Mesendoderm (in vitro differentiated cells): ENCODE results near the gene MRC1.

ENCODE experiments used
- DNase-seq: peaks from one replicate; pipeline ENCODE4 v3.0.0; 2013
- H2AK5ac ChIP-seq: 2 replicates; pipeline ENCODE4 v1.6.1; 2013; ENCODE audit warnings: low read length, inconsistent platforms
- H2BK120ac ChIP-seq: 2 replicates; pipeline ENCODE4 v1.6.1; 2013; ENCODE audit warnings: low read depth, mild to moderate bottlenecking, low read length, moderate library complexity, mixed read lengths
- H2BK15ac ChIP-seq: replicated peaks from 2 replicates; pipeline ENCODE4 v1.6.1; 2013; ENCODE audit warnings: low read depth, mild to moderate bottlenecking, moderate library complexity
- H2BK5ac ChIP-seq: 2 replicates; pipeline ENCODE4 v1.6.1; 2013; ENCODE audit warnings: low read length, inconsistent platforms
- H3K18ac ChIP-seq: 2 replicates; pipeline ENCODE4 v1.6.1; 2013; ENCODE audit warnings: mild to moderate bottlenecking, low read length, mixed read lengths
- H3K23ac ChIP-seq: one replicate; pipeline ENCODE4 v1.6.1; 2013; ENCODE audit warnings: low read length
- H3K27ac ChIP-seq: 2 replicates; pipeline ENCODE4 v1.5.1; 2013; ENCODE audit warnings: low read depth, mild to moderate bottlenecking, inconsistent platforms, low read length, moderate library complexity
- H3K27me3 ChIP-seq: 2 replicates; pipeline ENCODE4 v1.6.1; 2013; ENCODE audit warnings: low read length, control low read depth, mild to moderate bottlenecking, inconsistent platforms; ENCODE audit not compliant: insufficient read depth, poor library complexity
- H3K36me3 ChIP-seq: 2 replicates; pipeline ENCODE4 v1.6.1; 2013; ENCODE audit warnings: low read length, inconsistent platforms; ENCODE audit not compliant: control insufficient read depth, insufficient read depth
- H3K4ac ChIP-seq: one replicate; pipeline ENCODE4 v1.6.1; 2013; ENCODE audit warnings: low read depth, mild to moderate bottlenecking, low read length, moderate library complexity
- H3K4me1 ChIP-seq: 2 replicates; pipeline ENCODE4 v1.6.1; 2013; ENCODE audit warnings: low read depth, low read length, inconsistent platforms; ENCODE audit not compliant: control insufficient read depth
- H3K4me2 ChIP-seq: 2 replicates; pipeline ENCODE4 v1.6.1; 2013; ENCODE audit warnings: low read length
- H3K4me3 ChIP-seq: 2 replicates; pipeline ENCODE4 v1.5.1; 2013; ENCODE audit warnings: mild to moderate bottlenecking, low read length
- H3K56ac ChIP-seq: one replicate; pipeline ENCODE4 v1.6.1; 2013; ENCODE audit warnings: low read length
- H3K79me1 ChIP-seq: 2 replicates; pipeline ENCODE4 v1.6.1; 2013; ENCODE audit warnings: low read length, inconsistent platforms
- H3K79me2 ChIP-seq: 2 replicates; pipeline ENCODE4 v1.6.1; 2013; ENCODE audit warnings: mild to moderate bottlenecking, low read length; ENCODE audit not compliant: control insufficient read depth, insufficient read depth
- H3K9ac ChIP-seq: 2 replicates; pipeline ENCODE4 v1.6.1; 2013; ENCODE audit warnings: low read length, inconsistent platforms
- H4K5ac ChIP-seq: one replicate; pipeline ENCODE4 v1.6.1; 2013; ENCODE audit warnings: low read length
- H4K8ac ChIP-seq: one replicate; pipeline ENCODE4 v1.6.1; 2013; ENCODE audit warnings: low read depth, mild to moderate bottlenecking, control low read depth, low read length, moderate library complexity
- WGBS: extraction: QIAGEN DNeasy Blood & Tissue Kit; methylation state at CpG from one replicate; pipeline ENCODE4 v1.1.7; 2013; ENCODE audit warnings: low lambda C conversion rate, missing lambda C conversion rate; ENCODE audit not compliant: insufficient coverage; ENCODE audit errors: extremely low coverage; 5-methylcytosine and 5-hydroxymethylcytosine counted together

MRC1 gene

DNA sequence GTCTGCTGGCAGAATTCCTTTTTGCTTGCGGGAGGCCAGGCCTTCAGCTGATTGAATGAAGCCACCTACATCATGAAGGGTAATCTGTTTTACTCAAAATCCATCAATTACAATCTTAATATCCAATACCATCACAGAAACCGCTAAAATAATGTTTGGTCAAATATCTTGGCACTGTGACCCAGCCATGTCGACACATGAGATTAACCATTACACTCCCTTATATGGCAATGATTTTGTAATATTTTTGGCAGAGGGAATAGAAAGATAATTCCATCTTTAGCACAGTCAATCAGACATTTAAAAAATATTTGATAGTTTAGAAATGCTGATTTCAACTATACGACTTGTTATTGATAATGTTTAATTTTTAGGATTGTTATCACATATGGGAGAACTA, 106.0 kb downstream of the MRC1 start:
- H2BK120ac ChIP-seq, result no peak overlapping the region
- H3K79me2 ChIP-seq, result no peaks in the 10 kb centered on the region
- no peak overlapping the region for H3K4me3 ChIP-seq
- DNase-seq, result no peak
- no peaks in the 10 kb centered on the region for H3K27me3 ChIP-seq
- no peak overlapping the region for H2AK5ac ChIP-seq
- H3K56ac ChIP-seq, result no peak overlapping the region
- H3K79me1 ChIP-seq, result no peaks in the 10 kb centered on the region
- H3K4me2 ChIP-seq, result no peak overlapping the region
- H3K23ac ChIP-seq, result no peak overlapping the region
- no peak overlapping the region for H4K8ac ChIP-seq
- no peak overlapping the region for H3K4ac ChIP-seq
- H3K9ac ChIP-seq, result no peak overlapping the region
- H2BK15ac ChIP-seq, result no peak overlapping the region
- 100% methylated on average over 1 of the region's 4 CpGs for WGBS
- no peaks in the 10 kb centered on the region for H3K36me3 ChIP-seq
- H3K18ac ChIP-seq, result no peak overlapping the region
- no peak overlapping the region for H2BK5ac ChIP-seq
- no peaks in the 10 kb centered on the region for H3K4me1 ChIP-seq
- H3K27ac ChIP-seq, result no peak overlapping the region
- H4K5ac ChIP-seq, result no peak overlapping the region

GRCh38 chr10:17918187-17918903, 109.2 kb downstream of the MRC1 start:
- no peak overlapping the region for H3K4ac ChIP-seq
- no peak overlapping the region for H3K23ac ChIP-seq
- H3K27me3 ChIP-seq, result no peaks in the 10 kb centered on the region
- no peak overlapping the region for H3K4me2 ChIP-seq
- H3K18ac ChIP-seq, result no peak overlapping the region
- H2AK5ac ChIP-seq, result no peak overlapping the region
- no peak overlapping the region for H3K9ac ChIP-seq
- H3K27ac ChIP-seq, result no peak overlapping the region
- H3K79me2 ChIP-seq, result no peaks in the 10 kb centered on the region
- H3K56ac ChIP-seq, result no peak overlapping the region
- no peaks in the 10 kb centered on the region for H3K79me1 ChIP-seq
- no peak overlapping the region for H2BK15ac ChIP-seq
- H3K4me3 ChIP-seq, result no peak overlapping the region
- no peak overlapping the region for H4K5ac ChIP-seq
- H2BK120ac ChIP-seq, result no peak overlapping the region
- no peaks in the 10 kb centered on the region for H3K4me1 ChIP-seq
- H3K36me3 ChIP-seq, result no peaks in the 10 kb centered on the region
- no peak overlapping the region for H2BK5ac ChIP-seq
- no peak for DNase-seq
- no peak overlapping the region for H4K8ac ChIP-seq
- no CpG with 5 or more reads among the region's 12 CpGs for WGBS

DNA sequence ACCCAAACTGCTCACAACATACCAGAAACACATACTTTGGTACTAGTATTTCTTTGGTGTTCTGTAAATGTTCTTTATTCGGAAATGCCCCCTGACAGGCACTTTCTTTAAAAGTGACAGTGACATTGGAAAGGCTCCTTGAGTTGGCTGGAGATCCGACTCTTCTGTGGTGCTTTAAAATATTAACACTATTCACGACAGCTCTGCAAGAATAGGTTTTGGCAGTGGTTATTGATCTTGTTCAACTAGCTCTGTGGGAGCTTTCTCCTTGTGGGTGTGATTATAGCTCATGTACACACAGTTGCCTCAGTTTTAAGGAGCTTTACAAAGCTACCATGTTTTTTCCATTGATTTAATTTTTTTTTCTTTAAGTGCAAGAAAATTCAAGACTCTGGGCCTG, 112.2 kb downstream of the MRC1 start:
- Histone ChIP-seq H3K56ac (no peak overlapping the region), H3K79me1 (no peaks in the 10 kb centered on the region), H3K4me3 (no peak overlapping the region), H3K79me2 (no peaks in the 10 kb centered on the region), H3K4me1 (no peaks in the 10 kb centered on the region), H2BK120ac (no peak overlapping the region), H2BK5ac (no peak overlapping the region), H2BK15ac (no peak overlapping the region), H3K27me3 (no peaks in the 10 kb centered on the region), H4K8ac (no peak overlapping the region), H4K5ac (no peak overlapping the region), H3K36me3 (no peaks in the 10 kb centered on the region), H3K4ac (no peak overlapping the region), H3K23ac (no peak overlapping the region), H3K4me2 (no peak overlapping the region), H2AK5ac (no peak overlapping the region), H3K18ac (no peak overlapping the region), H3K9ac (no peak overlapping the region), H3K27ac (no peak overlapping the region)
- no CpG with 5 or more reads among the region's 3 CpGs for WGBS
- DNase-seq, result no peak

DNA sequence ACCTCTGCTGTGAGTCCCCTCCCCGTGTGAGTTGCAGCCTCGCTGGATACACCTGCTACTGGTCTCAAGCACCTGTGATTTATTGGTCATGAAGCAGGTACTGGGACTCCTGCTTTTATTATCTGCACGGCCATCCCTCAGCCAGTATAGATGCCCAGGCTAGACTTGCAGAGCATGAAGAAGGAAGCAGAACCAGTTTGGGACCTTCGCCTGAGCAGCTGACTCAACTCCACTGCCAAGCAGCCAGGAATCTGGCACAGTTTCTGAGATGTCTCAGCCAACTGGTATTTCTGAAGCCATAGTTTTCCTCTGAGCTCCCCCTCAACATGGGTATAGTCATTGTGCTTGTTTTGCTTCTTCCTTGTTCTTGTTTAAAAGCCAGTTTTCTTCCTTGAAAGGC, 114.6 kb downstream of the MRC1 start:
- no peak for DNase-seq
- no peaks in the 10 kb centered on the region for H3K36me3 ChIP-seq
- WGBS, result no CpG with 5 or more reads among the region's 4 CpGs

DNA sequence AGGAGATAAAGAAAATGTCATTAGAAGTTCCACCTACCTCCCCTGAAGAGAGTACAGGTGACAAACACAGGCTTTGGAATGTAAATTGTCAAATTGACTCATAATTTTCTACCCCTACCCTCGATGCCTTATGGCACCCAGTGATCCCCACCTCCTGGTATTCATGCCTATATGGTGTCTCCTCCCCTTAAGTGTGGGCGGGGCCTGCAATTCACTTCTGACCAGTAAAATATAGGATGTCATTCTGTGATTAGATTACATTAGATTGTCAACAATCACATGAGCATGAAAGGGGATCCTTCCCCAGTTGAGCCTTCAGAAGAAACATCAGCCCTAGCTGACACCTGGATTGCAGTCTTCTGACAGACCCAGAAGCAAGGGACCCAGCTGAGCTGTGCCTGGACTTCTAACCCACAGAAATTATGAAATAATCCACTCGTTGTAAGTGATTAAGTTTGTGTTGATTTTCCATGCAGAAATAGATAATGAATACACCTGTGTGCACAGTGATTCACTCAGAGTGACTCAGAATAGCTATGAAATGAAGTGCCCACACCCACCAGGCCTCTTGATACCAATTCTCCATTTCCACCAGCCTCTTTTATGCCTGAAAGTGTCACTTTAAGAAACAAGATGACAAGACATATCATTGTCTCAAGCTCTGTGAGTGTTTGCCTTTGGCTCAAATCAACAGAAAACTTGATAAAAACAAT, 134.0 kb downstream of the MRC1 start:
- no peak overlapping the region for H3K27ac ChIP-seq
- DNase-seq, result no peak

More for the DNA sequence above, 114.6 kb downstream of the MRC1 start:
- no peak overlapping the region for H2BK15ac ChIP-seq
- no peak overlapping the region for H3K4me3 ChIP-seq
- H3K27me3 ChIP-seq, result no peaks in the 10 kb centered on the region
- no peak overlapping the region for H2BK5ac ChIP-seq
- no peaks in the 10 kb centered on the region for H3K79me2 ChIP-seq
- no peak overlapping the region for H2AK5ac ChIP-seq
- H3K56ac ChIP-seq, result no peak overlapping the region
- no peak overlapping the region for H3K27ac ChIP-seq
- H2BK120ac ChIP-seq, result no peak overlapping the region
- H3K4me2 ChIP-seq, result no peak overlapping the region
- H3K4ac ChIP-seq, result no peak overlapping the region
- no peak overlapping the region for H4K5ac ChIP-seq
- no peaks in the 10 kb centered on the region for H3K79me1 ChIP-seq
- H3K9ac ChIP-seq, result no peak overlapping the region
- H4K8ac ChIP-seq, result no peak overlapping the region
- H3K18ac ChIP-seq, result no peak overlapping the region
- no peak overlapping the region for H3K23ac ChIP-seq
- H3K4me1 ChIP-seq, result no peaks in the 10 kb centered on the region

More for the DNA sequence above, 134.0 kb downstream of the MRC1 start:
- Histone ChIP-seq H2BK5ac (no peak overlapping the region), H3K56ac (no peak overlapping the region), H3K79me1 (no peaks in the 10 kb centered on the region), H3K4me2 (no peak overlapping the region), H2BK120ac (no peak overlapping the region), H3K9ac (no peak overlapping the region), H3K4ac (no peak overlapping the region), H2BK15ac (no peak overlapping the region), H4K8ac (no peak overlapping the region), H3K18ac (no peak overlapping the region), H2AK5ac (no peak overlapping the region), H3K27me3 (no peaks in the 10 kb centered on the region), H3K4me3 (no peak overlapping the region), H4K5ac (no peak overlapping the region), H3K23ac (no peak overlapping the region), H3K79me2 (no peaks in the 10 kb centered on the region), H3K4me1 (no peaks in the 10 kb centered on the region), H3K36me3 (no peaks in the 10 kb centered on the region)
- WGBS, result no CpG with 5 or more reads among the region's 3 CpGs
